Adrenal gland (tissue), 5 donors: ENCODE measurements around the gene PLA2G4F.

ENCODE experiments used
- POLR2A ChIP-seq, 2 donors: fragments of 450-650 bp; IDR thresholded peaks; one replicate each; pipeline ENCODE4 v1.6.1; 2017; ENCODE audit warnings: antibody characterized with exemption in 2 of 2, mild to moderate bottlenecking in 2 of 2, moderate library complexity in 1 of 2
- TF ChIP-seq, protein P1 (sequence below), 6 experiments: fragments of 450-650 bp in 4 of 6; fragments of 200-600 bp in 2 of 6; sonication (generic) in 1 of 6; IDR thresholded peaks; 1 replicate in 5 of 6; 2 replicates in 1 of 6; pipeline versions ENCODE4 v1.5.1 to v1.8.0; 2016 to 2021; ENCODE audit warnings: antibody characterized with exemption in 6 of 6, mild to moderate bottlenecking in 2 of 6, moderate library complexity in 1 of 6
- donor health status: DM: no; HTN: no; CAD: no.

DNA sequence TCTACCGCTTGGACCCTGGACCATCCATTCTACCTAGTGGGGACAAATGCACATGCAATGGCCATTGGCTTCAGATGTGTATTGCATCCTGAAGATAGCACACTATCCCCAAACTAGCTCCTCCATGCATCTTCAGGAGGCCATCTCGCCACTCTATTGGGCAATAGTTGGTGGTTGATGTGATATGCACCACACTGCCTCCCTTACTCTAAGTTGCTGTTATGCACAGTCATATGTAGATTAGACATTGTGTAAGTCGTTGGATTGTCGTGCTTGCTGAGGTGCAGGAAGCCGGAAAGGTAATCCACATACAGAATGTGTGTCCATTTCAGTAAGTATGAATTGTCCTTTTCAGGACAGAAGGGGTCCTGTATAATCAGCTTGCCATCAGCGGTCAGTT is 35.4 kb downstream of the PLA2G4F start:
- TF ChIP-seq, protein P1, sequence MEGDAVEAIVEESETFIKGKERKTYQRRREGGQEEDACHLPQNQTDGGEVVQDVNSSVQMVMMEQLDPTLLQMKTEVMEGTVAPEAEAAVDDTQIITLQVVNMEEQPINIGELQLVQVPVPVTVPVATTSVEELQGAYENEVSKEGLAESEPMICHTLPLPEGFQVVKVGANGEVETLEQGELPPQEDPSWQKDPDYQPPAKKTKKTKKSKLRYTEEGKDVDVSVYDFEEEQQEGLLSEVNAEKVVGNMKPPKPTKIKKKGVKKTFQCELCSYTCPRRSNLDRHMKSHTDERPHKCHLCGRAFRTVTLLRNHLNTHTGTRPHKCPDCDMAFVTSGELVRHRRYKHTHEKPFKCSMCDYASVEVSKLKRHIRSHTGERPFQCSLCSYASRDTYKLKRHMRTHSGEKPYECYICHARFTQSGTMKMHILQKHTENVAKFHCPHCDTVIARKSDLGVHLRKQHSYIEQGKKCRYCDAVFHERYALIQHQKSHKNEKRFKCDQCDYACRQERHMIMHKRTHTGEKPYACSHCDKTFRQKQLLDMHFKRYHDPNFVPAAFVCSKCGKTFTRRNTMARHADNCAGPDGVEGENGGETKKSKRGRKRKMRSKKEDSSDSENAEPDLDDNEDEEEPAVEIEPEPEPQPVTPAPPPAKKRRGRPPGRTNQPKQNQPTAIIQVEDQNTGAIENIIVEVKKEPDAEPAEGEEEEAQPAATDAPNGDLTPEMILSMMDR (IDR thresholded peaks at IDR 0.05): no peak
- TF ChIP-seq POLR2A (IDR thresholded peaks at IDR 0.05): no peak
